ENCODE measurements around the gene RBCK1. TPM values are rescaled to one million over a fixed set of nuclear protein-coding genes. Genes with fewer than 3 reads are reported as not detected.

RBCK1 gene
- total and polyA plus RNA-seq, 10 of the 15 experiments (the other 5 are each of a cell fraction or from before 2014, with no cell fraction given): 14.1 to 99.7 (median 76.0) TPM

DNA sequence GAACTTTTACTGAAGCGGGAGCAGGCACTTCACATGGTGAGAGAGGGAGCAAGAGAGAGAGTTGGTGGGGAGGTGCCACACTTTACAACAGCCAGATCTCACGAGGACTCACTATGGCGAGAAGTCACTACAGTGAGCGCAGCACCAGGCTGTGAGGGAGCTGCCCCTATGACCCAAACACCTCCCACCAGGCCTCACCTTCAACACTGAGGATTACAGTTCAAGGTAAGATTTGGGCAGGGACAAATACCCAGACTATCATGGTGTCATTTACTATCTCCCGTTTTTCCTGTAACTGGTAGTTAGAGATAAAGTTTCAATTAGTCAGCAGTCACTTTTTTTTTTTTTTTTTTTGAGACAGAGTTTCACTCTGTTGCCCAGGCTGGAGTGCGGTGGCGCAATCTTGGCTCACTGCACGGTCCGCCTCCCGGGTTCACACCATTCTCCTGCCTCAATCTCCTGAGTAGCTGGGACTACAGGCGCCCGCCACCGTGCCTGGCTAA lies 7.8 kb downstream of the RBCK1 start (continued):
- TF ChIP-seq, protein P1, sequence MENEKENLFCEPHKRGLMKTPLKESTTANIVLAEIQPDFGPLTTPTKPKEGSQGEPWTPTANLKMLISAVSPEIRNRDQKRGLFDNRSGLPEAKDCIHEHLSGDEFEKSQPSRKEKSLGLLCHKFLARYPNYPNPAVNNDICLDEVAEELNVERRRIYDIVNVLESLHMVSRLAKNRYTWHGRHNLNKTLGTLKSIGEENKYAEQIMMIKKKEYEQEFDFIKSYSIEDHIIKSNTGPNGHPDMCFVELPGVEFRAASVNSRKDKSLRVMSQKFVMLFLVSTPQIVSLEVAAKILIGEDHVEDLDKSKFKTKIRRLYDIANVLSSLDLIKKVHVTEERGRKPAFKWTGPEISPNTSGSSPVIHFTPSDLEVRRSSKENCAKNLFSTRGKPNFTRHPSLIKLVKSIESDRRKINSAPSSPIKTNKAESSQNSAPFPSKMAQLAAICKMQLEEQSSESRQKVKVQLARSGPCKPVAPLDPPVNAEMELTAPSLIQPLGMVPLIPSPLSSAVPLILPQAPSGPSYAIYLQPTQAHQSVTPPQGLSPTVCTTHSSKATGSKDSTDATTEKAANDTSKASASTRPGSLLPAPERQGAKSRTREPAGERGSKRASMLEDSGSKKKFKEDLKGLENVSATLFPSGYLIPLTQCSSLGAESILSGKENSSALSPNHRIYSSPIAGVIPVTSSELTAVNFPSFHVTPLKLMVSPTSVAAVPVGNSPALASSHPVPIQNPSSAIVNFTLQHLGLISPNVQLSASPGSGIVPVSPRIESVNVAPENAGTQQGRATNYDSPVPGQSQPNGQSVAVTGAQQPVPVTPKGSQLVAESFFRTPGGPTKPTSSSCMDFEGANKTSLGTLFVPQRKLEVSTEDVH (IDR thresholded peaks at IDR 0.05; ENCODE audit: low read depth, partially characterized antibody): no peak
- TF ChIP-seq, protein P2, sequence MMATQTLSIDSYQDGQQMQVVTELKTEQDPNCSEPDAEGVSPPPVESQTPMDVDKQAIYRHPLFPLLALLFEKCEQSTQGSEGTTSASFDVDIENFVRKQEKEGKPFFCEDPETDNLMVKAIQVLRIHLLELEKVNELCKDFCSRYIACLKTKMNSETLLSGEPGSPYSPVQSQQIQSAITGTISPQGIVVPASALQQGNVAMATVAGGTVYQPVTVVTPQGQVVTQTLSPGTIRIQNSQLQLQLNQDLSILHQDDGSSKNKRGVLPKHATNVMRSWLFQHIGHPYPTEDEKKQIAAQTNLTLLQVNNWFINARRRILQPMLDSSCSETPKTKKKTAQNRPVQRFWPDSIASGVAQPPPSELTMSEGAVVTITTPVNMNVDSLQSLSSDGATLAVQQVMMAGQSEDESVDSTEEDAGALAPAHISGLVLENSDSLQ (IDR thresholded peaks at IDR 0.05): no peak
- TF ChIP-seq SP1 (IDR thresholded peaks at IDR 0.05; ENCODE audit: low read depth, low read length) (no peak), KAT2A (conservative IDR thresholded peaks at IDR 0.05; ENCODE audit: control insufficient read depth, low read depth, low read length) (no peak)

DNA sequence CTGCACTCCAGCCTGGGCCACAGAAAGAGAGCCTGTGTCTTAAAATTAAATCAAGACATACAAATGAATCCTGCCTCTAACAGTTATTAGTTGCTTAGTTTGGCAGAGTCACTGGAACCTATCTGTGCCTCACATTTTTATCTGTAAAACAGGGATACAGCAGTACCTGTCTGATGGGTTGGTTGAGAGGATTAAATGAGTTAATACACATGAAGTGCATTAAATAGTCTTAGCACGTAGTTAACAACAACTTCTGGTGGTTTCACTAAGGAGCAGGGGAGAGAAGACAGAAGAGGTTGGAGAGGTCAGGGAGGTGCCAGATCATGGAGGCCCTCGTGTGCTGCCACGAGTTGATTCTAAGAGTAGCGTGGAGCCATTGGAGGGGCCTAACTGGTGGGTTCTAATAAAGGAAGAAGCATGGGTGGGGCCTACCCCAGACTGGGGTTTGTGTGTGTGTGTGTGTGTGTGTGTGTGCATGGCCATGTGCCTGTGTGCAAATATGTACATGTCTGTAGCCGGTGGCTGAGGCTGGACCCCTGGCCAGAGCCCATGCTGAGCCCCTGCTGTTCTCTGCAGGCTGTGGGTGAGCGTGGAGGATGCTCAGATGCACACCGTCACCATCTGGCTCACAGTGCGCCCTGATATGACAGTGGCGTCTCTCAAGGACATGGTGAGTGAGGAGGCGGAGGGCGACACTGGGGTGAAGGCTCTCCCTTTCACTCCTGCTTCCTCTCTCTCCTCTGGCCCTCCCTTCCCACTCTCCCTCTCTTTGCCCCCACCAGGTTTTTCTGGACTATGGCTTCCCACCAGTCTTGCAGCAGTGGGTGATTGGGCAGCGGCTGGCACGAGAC lies 9.1 kb downstream of the RBCK1 start:
- H3K4me3 ChIP-seq: no peak overlapping the region
- TF ChIP-seq RBBP5 (conservative IDR thresholded peaks at IDR 0.05) (no peak), ZSCAN29 (IDR thresholded peaks at IDR 0.05) (no peak), ZNF274 (IDR thresholded peaks at IDR 0.05; ENCODE audit: insufficient read depth, insufficient read length) (no peak), TAF1 (IDR thresholded peaks at IDR 0.05; ENCODE audit: borderline replicate concordance, low read depth, low read length) (no peak), STAT1 (conservative IDR thresholded peaks at IDR 0.05) (no peak), RELA (IDR thresholded peaks at IDR 0.05; ENCODE audit: borderline replicate concordance, partially characterized antibody) (no peak), NR2F1 (conservative IDR thresholded peaks at IDR 0.05) (no peak), WRNIP1 (IDR thresholded peaks at IDR 0.05; ENCODE audit: borderline replicate concordance, low read depth, low read length) (no peak)
- TF ChIP-seq, protein P3, sequence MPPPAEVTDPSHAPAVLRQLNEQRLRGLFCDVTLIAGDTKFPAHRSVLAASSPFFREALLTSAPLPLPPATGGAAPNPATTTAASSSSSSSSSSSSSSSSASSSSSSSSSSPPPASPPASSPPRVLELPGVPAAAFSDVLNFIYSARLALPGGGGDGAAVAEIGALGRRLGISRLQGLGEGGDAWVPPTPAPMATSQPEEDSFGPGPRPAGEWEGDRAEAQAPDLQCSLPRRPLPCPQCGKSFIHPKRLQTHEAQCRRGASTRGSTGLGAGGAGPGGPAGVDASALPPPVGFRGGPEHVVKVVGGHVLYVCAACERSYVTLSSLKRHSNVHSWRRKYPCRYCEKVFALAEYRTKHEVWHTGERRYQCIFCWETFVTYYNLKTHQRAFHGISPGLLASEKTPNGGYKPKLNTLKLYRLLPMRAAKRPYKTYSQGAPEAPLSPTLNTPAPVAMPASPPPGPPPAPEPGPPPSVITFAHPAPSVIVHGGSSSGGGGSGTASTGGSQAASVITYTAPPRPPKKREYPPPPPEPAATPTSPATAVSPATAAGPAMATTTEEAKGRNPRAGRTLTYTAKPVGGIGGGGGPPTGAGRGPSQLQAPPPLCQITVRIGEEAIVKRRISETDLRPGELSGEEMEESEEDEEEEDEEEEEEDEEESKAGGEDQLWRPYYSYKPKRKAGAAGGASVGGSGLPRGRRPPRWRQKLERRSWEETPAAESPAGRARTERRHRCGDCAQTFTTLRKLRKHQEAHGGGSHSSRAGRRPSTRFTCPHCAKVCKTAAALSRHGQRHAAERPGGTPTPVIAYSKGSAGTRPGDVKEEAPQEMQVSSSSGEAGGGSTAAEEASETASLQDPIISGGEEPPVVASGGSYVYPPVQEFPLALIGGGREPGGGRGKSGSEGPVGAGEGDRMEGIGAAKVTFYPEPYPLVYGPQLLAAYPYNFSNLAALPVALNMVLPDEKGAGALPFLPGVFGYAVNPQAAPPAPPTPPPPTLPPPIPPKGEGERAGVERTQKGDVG (CRISPR knock-in tag; IDR thresholded peaks at IDR 0.05): no peak
- TF ChIP-seq, protein P4, sequence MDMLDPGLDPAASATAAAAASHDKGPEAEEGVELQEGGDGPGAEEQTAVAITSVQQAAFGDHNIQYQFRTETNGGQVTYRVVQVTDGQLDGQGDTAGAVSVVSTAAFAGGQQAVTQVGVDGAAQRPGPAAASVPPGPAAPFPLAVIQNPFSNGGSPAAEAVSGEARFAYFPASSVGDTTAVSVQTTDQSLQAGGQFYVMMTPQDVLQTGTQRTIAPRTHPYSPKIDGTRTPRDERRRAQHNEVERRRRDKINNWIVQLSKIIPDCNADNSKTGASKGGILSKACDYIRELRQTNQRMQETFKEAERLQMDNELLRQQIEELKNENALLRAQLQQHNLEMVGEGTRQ (IDR thresholded peaks at IDR 0.05; ENCODE audit: borderline replicate concordance, low read depth, low read length): no peak

More for the DNA sequence above, 9.1 kb downstream of the RBCK1 start:
- ChIA-PET RAD21 (ENCODE audit: unreplicated experiment) (no interaction called here), CTCF (no interaction called here), POLR2A (interaction anchor here (0.6 kb wide), 1 partner anchor 15 kb away, joined by 3 read pairs; no protein-coding TSS in a partner anchor), SMC1A (ENCODE audit: uncharacterized antibody, unreplicated experiment) (no interaction called here)
- intact Hi-C loops (cut with micrococcal nuclease; ENCODE audit: unreplicated experiment): no loop called here
- Histone ChIP-seq H3K27ac (ENCODE audit: control insufficient read depth, insufficient read depth) (no peak overlapping the region), H3K9me3 (replicated peaks; ENCODE audit: control insufficient read depth, insufficient read depth, low read length) (no peaks in the 10 kb centered on the region), H3K36me3 (ENCODE audit: control insufficient read depth in 2 of 2, insufficient read depth in 2 of 2, low read length in 1 of 2) (peaks cover 7 to 13% of the 10 kb centered on the region in 2 experiments), H2AFZ (ENCODE audit: control insufficient read depth, low read depth, low read length) (no peak overlapping the region), H4K20me1 (ENCODE audit: control insufficient read depth, insufficient read depth) (no peaks in the 10 kb centered on the region), H3K4me1 (ENCODE audit: control insufficient read depth, insufficient read depth, low read length) (no peaks in the 10 kb centered on the region), H3K4me2 (ENCODE audit: control insufficient read depth, insufficient read depth) (no peak overlapping the region), H3K9ac (ENCODE audit: control insufficient read depth, insufficient read depth, low read length) (no peak overlapping the region), H3K79me2 (ENCODE audit: control insufficient read depth, insufficient read depth, low read length) (peaks cover 13% of the 10 kb centered on the region), H3K27me3 (replicated peaks in 1 of 2; ENCODE audit: control insufficient read depth in 2 of 2, insufficient read depth in 2 of 2, low read length in 1 of 2) (no peaks in the 10 kb centered on the region)
- ATAC-seq (no peak), DNase-seq (ENCODE audit: low read depth, low spot score) (no peak), FAIRE-seq (no peak)
- in situ Hi-C loops (cut with MboI): no loop called here
- 81% methylated on average over 13 of the region's 13 CpGs for WGBS (ENCODE audit: insufficient coverage, insufficient replicate concordance, low lambda C conversion rate, missing lambda C conversion rate)
- BruUV-seq (replicated peaks): no TSS peak

All from GM12878 (cell line).